ENCODE measurements around the gene MS4A18. TPM values are rescaled to one million over a fixed set of nuclear protein-coding genes. Genes with fewer than 3 reads are reported as not detected.

MS4A18 gene
- total and polyA plus RNA-seq, 2 experiments from 2014 or later = not detected

GRCh38 chr11:60701469-60701818 lies 23.1 kb upstream of the MS4A18 start:
- no peaks in the 10 kb centered on the region for H3K4me1 ChIP-seq (ENCODE audit: insufficient read depth)
- no peak overlapping the region for H3K27ac ChIP-seq
- H3K4me2 ChIP-seq (ENCODE audit: unreplicated experiment) = no peak overlapping the region
- no peaks in the 10 kb centered on the region for H4K20me1 ChIP-seq (ENCODE audit: insufficient read depth)
- no peaks in the 10 kb centered on the region for H3F3A ChIP-seq (ENCODE audit: insufficient read depth)
- H2AFZ ChIP-seq = no peak overlapping the region
- in situ Hi-C loops (cut with MboI) = no loop called here
- no peak for TF ChIP-seq EZH2 (IDR thresholded peaks at IDR 0.05; ENCODE audit: insufficient read depth, poor library complexity, severe bottlenecking)
- TF ChIP-seq EZH2phosphoT487 (IDR thresholded peaks at IDR 0.05; ENCODE audit: insufficient read depth, low read depth) = no peak
- no peaks in the 10 kb centered on the region for H3K79me2 ChIP-seq (ENCODE audit: insufficient read depth)
- no peak for DNase-seq
- 19 to 26% methylated on average over 4 of the region's 4 CpGs for WGBS, 2 experiments (ENCODE audit: low coverage in 1 of 2, low lambda C conversion rate in 2 of 2, missing lambda C conversion rate in 2 of 2)
- H3K9me2 ChIP-seq (ENCODE audit: insufficient read depth) = no peaks in the 10 kb centered on the region
- no peaks in the 10 kb centered on the region for H3K36me3 ChIP-seq (ENCODE audit: low read depth)
- no peak overlapping the region for H3K9ac ChIP-seq
- no peaks in the 10 kb centered on the region for H3K9me3 ChIP-seq (ENCODE audit: low read depth)
- H3K4me3 ChIP-seq = no peak overlapping the region
- 0 out of 2 replicates have a peak, but pooled peaks cover 4% of the 10 kb centered on the region for H3K27me3 ChIP-seq (replicated peaks; ENCODE audit: insufficient read depth)

GRCh38 chr11:60703374-60703773 lies 21.1 kb upstream of the MS4A18 start:
- Histone ChIP-seq H3K4me1 (ENCODE audit: insufficient read depth) (no peaks in the 10 kb centered on the region), H3K4me2 (ENCODE audit: unreplicated experiment) (no peak overlapping the region), H3K27me3 (replicated peaks; ENCODE audit: insufficient read depth) (0 out of 2 replicates have a peak, but pooled peaks cover 4% of the 10 kb centered on the region), H3K36me3 (ENCODE audit: low read depth) (no peaks in the 10 kb centered on the region), H3K79me2 (ENCODE audit: insufficient read depth) (no peaks in the 10 kb centered on the region), H3F3A (ENCODE audit: insufficient read depth) (no peaks in the 10 kb centered on the region), H4K20me1 (ENCODE audit: insufficient read depth) (no peaks in the 10 kb centered on the region), H3K27ac (no peak overlapping the region), H3K9ac (no peak overlapping the region), H3K4me3 (no peak overlapping the region), H3K9me2 (ENCODE audit: insufficient read depth) (no peaks in the 10 kb centered on the region), H3K9me3 (ENCODE audit: low read depth) (no peaks in the 10 kb centered on the region), H2AFZ (no peak overlapping the region)
- no peak for TF ChIP-seq EZH2 (IDR thresholded peaks at IDR 0.05; ENCODE audit: insufficient read depth, poor library complexity, severe bottlenecking)
- no peak for TF ChIP-seq EZH2phosphoT487 (IDR thresholded peaks at IDR 0.05; ENCODE audit: insufficient read depth, low read depth)
- 42 to 47% methylated on average over 12 of the region's 12 CpGs for WGBS, 2 experiments (ENCODE audit: low coverage in 1 of 2, low lambda C conversion rate in 2 of 2, missing lambda C conversion rate in 2 of 2)
- no peak for DNase-seq
- in situ Hi-C loops (cut with MboI) = no loop called here

GRCh38 chr11:60705895-60706294 lies 18.6 kb upstream of the MS4A18 start:
- in situ Hi-C loops (cut with MboI) = no loop called here
- Histone ChIP-seq H3F3A (ENCODE audit: insufficient read depth) (no peaks in the 10 kb centered on the region), H3K9me2 (ENCODE audit: insufficient read depth) (no peaks in the 10 kb centered on the region), H3K27ac (no peak overlapping the region), H3K79me2 (ENCODE audit: insufficient read depth) (no peaks in the 10 kb centered on the region), H2AFZ (no peak overlapping the region), H3K9ac (no peak overlapping the region), H3K36me3 (ENCODE audit: low read depth) (no peaks in the 10 kb centered on the region), H3K4me3 (no peak overlapping the region), H3K27me3 (replicated peaks; ENCODE audit: insufficient read depth) (peaks cover 9% of the 10 kb centered on the region; the same call in 1 of the 2 replicates), H4K20me1 (ENCODE audit: insufficient read depth) (no peaks in the 10 kb centered on the region), H3K9me3 (ENCODE audit: low read depth) (no peaks in the 10 kb centered on the region), H3K4me2 (ENCODE audit: unreplicated experiment) (no peak overlapping the region), H3K4me1 (ENCODE audit: insufficient read depth) (no peaks in the 10 kb centered on the region)
- 32 to 39% methylated on average over 5 of the region's 5 CpGs for WGBS, 2 experiments (ENCODE audit: low coverage in 1 of 2, low lambda C conversion rate in 2 of 2, missing lambda C conversion rate in 2 of 2)
- DNase-seq = no peak
- no peak for TF ChIP-seq EZH2phosphoT487 (IDR thresholded peaks at IDR 0.05; ENCODE audit: insufficient read depth, low read depth)
- no peak for TF ChIP-seq EZH2 (IDR thresholded peaks at IDR 0.05; ENCODE audit: insufficient read depth, poor library complexity, severe bottlenecking)

- H3F3A ChIP-seq (ENCODE audit: insufficient read depth) = no peaks in the 10 kb centered on the region
Observed at GRCh38 chr11:60706931-60707330, 17.6 kb upstream of the MS4A18 start.

GRCh38 chr11:60710482-60710881 lies 14.0 kb upstream of the MS4A18 start:
- no peaks in the 10 kb centered on the region for H3K4me1 ChIP-seq (ENCODE audit: insufficient read depth)
- 15% methylated on average over 4 of the region's 4 CpGs for WGBS, 2 experiments (ENCODE audit: low coverage in 1 of 2, low lambda C conversion rate in 2 of 2, missing lambda C conversion rate in 2 of 2)
- peak; percentile 11 for DNase-seq
- H2AFZ ChIP-seq = no peak overlapping the region
- H3F3A ChIP-seq (ENCODE audit: insufficient read depth) = no peaks in the 10 kb centered on the region
- H3K4me2 ChIP-seq (ENCODE audit: unreplicated experiment) = no peak overlapping the region
- H3K9me2 ChIP-seq (ENCODE audit: insufficient read depth) = no peaks in the 10 kb centered on the region
- in situ Hi-C loops (cut with MboI) = no loop called here
- H3K4me3 ChIP-seq = no peak overlapping the region
- TF ChIP-seq EZH2 (IDR thresholded peaks at IDR 0.05; ENCODE audit: insufficient read depth, poor library complexity, severe bottlenecking) (no peak), EZH2phosphoT487 (IDR thresholded peaks at IDR 0.05; ENCODE audit: insufficient read depth, low read depth) (no peak)
- no peaks in the 10 kb centered on the region for H3K36me3 ChIP-seq (ENCODE audit: low read depth)
- peaks cover 8% of the 10 kb centered on the region; the same call in 1 of the 2 replicates for H3K27me3 ChIP-seq (replicated peaks; ENCODE audit: insufficient read depth)
- H3K9ac ChIP-seq = no peak overlapping the region
- H3K27ac ChIP-seq = no peak overlapping the region
- H3K79me2 ChIP-seq (ENCODE audit: insufficient read depth) = no peaks in the 10 kb centered on the region
- H4K20me1 ChIP-seq (ENCODE audit: insufficient read depth) = no peaks in the 10 kb centered on the region
- no peaks in the 10 kb centered on the region for H3K9me3 ChIP-seq (ENCODE audit: low read depth)

More at GRCh38 chr11:60706931-60707330, 17.6 kb upstream of the MS4A18 start:
- Histone ChIP-seq H3K36me3 (ENCODE audit: low read depth) (no peaks in the 10 kb centered on the region), H3K79me2 (ENCODE audit: insufficient read depth) (no peaks in the 10 kb centered on the region), H3K27ac (no peak overlapping the region), H3K4me3 (no peak overlapping the region), H3K9me2 (ENCODE audit: insufficient read depth) (no peaks in the 10 kb centered on the region), H3K4me2 (ENCODE audit: unreplicated experiment) (no peak overlapping the region), H3K9me3 (ENCODE audit: low read depth) (no peaks in the 10 kb centered on the region), H3K4me1 (ENCODE audit: insufficient read depth) (no peaks in the 10 kb centered on the region), H3K9ac (no peak overlapping the region), H3K27me3 (replicated peaks; ENCODE audit: insufficient read depth) (peaks cover 8% of the 10 kb centered on the region; the same call in 1 of the 2 replicates), H2AFZ (no peak overlapping the region), H4K20me1 (ENCODE audit: insufficient read depth) (no peaks in the 10 kb centered on the region)
- in situ Hi-C loops (cut with MboI) = no loop called here
- TF ChIP-seq EZH2phosphoT487 (IDR thresholded peaks at IDR 0.05; ENCODE audit: insufficient read depth, low read depth) (no peak), EZH2 (IDR thresholded peaks at IDR 0.05; ENCODE audit: insufficient read depth, poor library complexity, severe bottlenecking) (no peak)
- WGBS, 2 experiments (ENCODE audit: low coverage in 1 of 2, low lambda C conversion rate in 2 of 2, missing lambda C conversion rate in 2 of 2) = 1 to 8% methylated on average over 5 of the region's 5 CpGs
- no peak for DNase-seq
